Cardiac septum (tissue), 1 donor: Measurements from ENCODE around the gene SH3TC1. TPM values are rescaled to one million over a fixed set of nuclear protein-coding genes. Genes with fewer than 3 reads are reported as not detected.

Source experiments
- DNase-seq: peaks from one replicate; pipeline ENCODE4 v3.0.0-alpha.2; 2020; ENCODE audit warnings: low spot score
- intact Hi-C: fragments of 100-400 bp; cut with DNase I; formaldehyde crosslinking; loops from one replicate; pipeline ENCODE4 v1.14.0; 2022
- total RNA-seq: library from RNA; stranded (reverse); fragmentation: NEBNext Ultra II Directional; extraction: Animal tissue kit (Norgen Biotek cat#: 25700); gene quantifications from one replicate; pipeline ENCODE4 v1.2.1, GENCODE V29; 2021
- donor health status: DM: no; HTN: no; CAD: no.

Gene SH3TC1
- total RNA-seq, 1 donor from 2014 or later = 16.5 TPM

- intact Hi-C loops = no loop called here
- no peak for DNase-seq
Observed at GRCh38 chr4:8208565-8208964, 9.5 kb downstream of the SH3TC1 start.

GRCh38 chr4:8209181-8209874, 10.2 kb downstream of the SH3TC1 start:
- DNase-seq = no peak
- intact Hi-C loops = no loop called here

- DNase-seq = no peak
- intact Hi-C loops = no loop called here
Observed at GRCh38 chr4:8210010-8210409, 10.9 kb downstream of the SH3TC1 start.

- no peak for DNase-seq
- intact Hi-C loops = no loop called here
Observed at GRCh38 chr4:8210616-8211015, 11.5 kb downstream of the SH3TC1 start.

- no peak for DNase-seq
Observed at GRCh38 chr4:8211251-8211650, 12.2 kb downstream of the SH3TC1 start.

GRCh38 chr4:8211737-8212581, 12.9 kb downstream of the SH3TC1 start:
- DNase-seq = no peak
- intact Hi-C loops = no loop called here

More at GRCh38 chr4:8211251-8211650, 12.2 kb downstream of the SH3TC1 start:
- intact Hi-C loops = no loop called here

GRCh38 chr4:8212622-8213021, 13.5 kb downstream of the SH3TC1 start:
- intact Hi-C loops = no loop called here
- no peak for DNase-seq

- intact Hi-C loops = no loop called here
- DNase-seq = no peak
Observed at GRCh38 chr4:8213121-8213520, 14.0 kb downstream of the SH3TC1 start.

GRCh38 chr4:8214136-8214535, 15.0 kb downstream of the SH3TC1 start:
- intact Hi-C loops = no loop called here
- no peak for DNase-seq

- intact Hi-C loops = no loop called here
- DNase-seq = no peak
Observed at GRCh38 chr4:8215001-8215427, 15.9 kb downstream of the SH3TC1 start.

GRCh38 chr4:8215641-8216442, 16.8 kb downstream of the SH3TC1 start:
- intact Hi-C loops = no loop called here
- DNase-seq = no peak

GRCh38 chr4:8216443-8217245, 17.6 kb downstream of the SH3TC1 start:
- DNase-seq = no peak
- intact Hi-C loops = no loop called here

- intact Hi-C loops = no loop called here
- no peak for DNase-seq
Observed at GRCh38 chr4:8217246-8217511, 18.1 kb downstream of the SH3TC1 start.

- DNase-seq = no peak
- intact Hi-C loops = no loop called here
Observed at GRCh38 chr4:8217871-8218270, 18.8 kb downstream of the SH3TC1 start.

GRCh38 chr4:8218371-8219031, 19.4 kb downstream of the SH3TC1 start:
- DNase-seq = no peak
- intact Hi-C loops = no loop called here

- intact Hi-C loops = no loop called here
Observed at GRCh38 chr4:8219236-8219635, 20.1 kb downstream of the SH3TC1 start.

GRCh38 chr4:8220661-8221450, 21.8 kb downstream of the SH3TC1 start:
- DNase-seq = no peak
- intact Hi-C loops = no loop called here

More at GRCh38 chr4:8219236-8219635, 20.1 kb downstream of the SH3TC1 start:
- no peak for DNase-seq

GRCh38 chr4:8221476-8221875, 22.4 kb downstream of the SH3TC1 start:
- intact Hi-C loops = no loop called here
- no peak for DNase-seq
